ENCODE data around the gene UQCC5.

DNA sequence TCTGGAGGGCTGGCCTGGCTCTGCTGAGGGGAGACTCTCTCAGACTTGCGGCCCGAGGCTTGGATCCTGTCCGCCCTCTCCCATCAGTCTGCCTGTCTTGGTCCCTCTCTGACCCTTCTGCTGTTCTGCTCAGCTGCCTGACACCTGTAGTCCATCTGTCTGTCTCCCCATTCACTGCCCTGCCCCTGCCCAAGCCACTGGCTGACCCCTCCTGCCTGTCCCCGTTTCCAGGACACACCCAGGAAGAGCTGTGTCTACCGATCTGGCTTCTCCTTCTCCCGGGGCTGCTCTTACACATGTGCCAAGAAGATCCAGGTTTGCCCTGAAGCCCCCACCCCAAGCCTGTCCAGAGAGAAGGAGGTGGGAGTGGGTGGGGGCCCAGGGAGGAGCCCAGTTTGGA, 21.2 kb upstream of the UQCC5 start:
- TF ChIP-seq EZH2 (IDR thresholded peaks at IDR 0.05; ENCODE audit: low read length): no peak
- TF ChIP-seq, protein P1, sequence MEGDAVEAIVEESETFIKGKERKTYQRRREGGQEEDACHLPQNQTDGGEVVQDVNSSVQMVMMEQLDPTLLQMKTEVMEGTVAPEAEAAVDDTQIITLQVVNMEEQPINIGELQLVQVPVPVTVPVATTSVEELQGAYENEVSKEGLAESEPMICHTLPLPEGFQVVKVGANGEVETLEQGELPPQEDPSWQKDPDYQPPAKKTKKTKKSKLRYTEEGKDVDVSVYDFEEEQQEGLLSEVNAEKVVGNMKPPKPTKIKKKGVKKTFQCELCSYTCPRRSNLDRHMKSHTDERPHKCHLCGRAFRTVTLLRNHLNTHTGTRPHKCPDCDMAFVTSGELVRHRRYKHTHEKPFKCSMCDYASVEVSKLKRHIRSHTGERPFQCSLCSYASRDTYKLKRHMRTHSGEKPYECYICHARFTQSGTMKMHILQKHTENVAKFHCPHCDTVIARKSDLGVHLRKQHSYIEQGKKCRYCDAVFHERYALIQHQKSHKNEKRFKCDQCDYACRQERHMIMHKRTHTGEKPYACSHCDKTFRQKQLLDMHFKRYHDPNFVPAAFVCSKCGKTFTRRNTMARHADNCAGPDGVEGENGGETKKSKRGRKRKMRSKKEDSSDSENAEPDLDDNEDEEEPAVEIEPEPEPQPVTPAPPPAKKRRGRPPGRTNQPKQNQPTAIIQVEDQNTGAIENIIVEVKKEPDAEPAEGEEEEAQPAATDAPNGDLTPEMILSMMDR (optimal IDR thresholded peaks at IDR 0.05 in 1 of 3, IDR thresholded peaks at IDR 0.05 in 1 of 3, conservative IDR thresholded peaks at IDR 0.05 in 1 of 3; ENCODE audit: extremely low read depth in 1 of 3, insufficient read depth in 2 of 3, low read length in 3 of 3): no peak
